Left ventricle myocardium inferior (tissue), 1 donor: ENCODE data around the gene IRF9. TPM values are rescaled to one million over a fixed set of nuclear protein-coding genes. Genes with fewer than 3 reads are reported as not detected.

Source experiments
- DNase-seq: peaks from one replicate; pipeline ENCODE4 v3.0.0-alpha.2; 2020
- H3K27ac ChIP-seq: fragments of 200-600 bp; replicated peaks from 2 replicates; pipeline ENCODE4 v1.8.0; 2021
- H3K27me3 ChIP-seq: fragments of 200-600 bp; 2 replicates; pipeline ENCODE4 v1.8.0; 2021; ENCODE audit warnings: low read depth
- H3K36me3 ChIP-seq: fragments of 200-600 bp; 2 replicates; pipeline ENCODE4 v1.8.0; 2021
- H3K4me1 ChIP-seq: fragments of 200-600 bp; 2 replicates; pipeline ENCODE4 v1.8.0; 2021
- H3K4me3 ChIP-seq: fragments of 200-600 bp; 2 replicates; pipeline ENCODE4 v1.8.0; 2021; ENCODE audit warnings: mild to moderate bottlenecking, moderate library complexity
- H3K9me3 ChIP-seq: fragments of 200-600 bp; replicated peaks from 2 replicates; pipeline ENCODE4 v1.8.0; 2021
- CTCF ChIP-seq: fragments of 200-600 bp; IDR thresholded peaks from 2 replicates; pipeline ENCODE4 v1.8.0; 2021; ENCODE audit warnings: antibody characterized with exemption, mild to moderate bottlenecking, borderline replicate concordance
- intact Hi-C: fragments of 100-400 bp; cut with micrococcal nuclease; formaldehyde crosslinking; loops from one replicate; pipeline ENCODE4 v1.11.0; 2022
- total RNA-seq: library from RNA; stranded (reverse); fragmentation: NEBNext Ultra II Directional; extraction: Animal tissue kit (Norgen Biotek cat#: 25700); gene quantifications from one replicate; pipeline ENCODE4 v1.2.1, GENCODE V29; 2021
- donor health status: DM: no; HTN: yes; CAD: no; lungs with severe emphysema.

Gene IRF9
- total RNA-seq, 1 donor from 2014 or later = 24.0 TPM

GRCh38 chr14:24146978-24147760 is 13.9 kb upstream of the IRF9 start, which contains the start of gene RNF31:
RNF31 (plus strand) TSS chr14:24147498; CDS start chr14:24147699, 201 bp downstream.
- no peak for TF ChIP-seq CTCF
- intact Hi-C loops = no loop called here
- peaks cover 51% of the 10 kb centered on the region for H3K36me3 ChIP-seq
- H3K9me3 ChIP-seq = no peaks in the 10 kb centered on the region
- H3K4me1 ChIP-seq = peaks cover 56% of the 10 kb centered on the region
- H3K27ac ChIP-seq = peak within 1 kb of the TSS; percentile 98
- DNase-seq = peak; percentile 99
- H3K27me3 ChIP-seq = no peaks in the 10 kb centered on the region
- peak within 1 kb of the TSS; percentile 99 for H3K4me3 ChIP-seq

DNA sequence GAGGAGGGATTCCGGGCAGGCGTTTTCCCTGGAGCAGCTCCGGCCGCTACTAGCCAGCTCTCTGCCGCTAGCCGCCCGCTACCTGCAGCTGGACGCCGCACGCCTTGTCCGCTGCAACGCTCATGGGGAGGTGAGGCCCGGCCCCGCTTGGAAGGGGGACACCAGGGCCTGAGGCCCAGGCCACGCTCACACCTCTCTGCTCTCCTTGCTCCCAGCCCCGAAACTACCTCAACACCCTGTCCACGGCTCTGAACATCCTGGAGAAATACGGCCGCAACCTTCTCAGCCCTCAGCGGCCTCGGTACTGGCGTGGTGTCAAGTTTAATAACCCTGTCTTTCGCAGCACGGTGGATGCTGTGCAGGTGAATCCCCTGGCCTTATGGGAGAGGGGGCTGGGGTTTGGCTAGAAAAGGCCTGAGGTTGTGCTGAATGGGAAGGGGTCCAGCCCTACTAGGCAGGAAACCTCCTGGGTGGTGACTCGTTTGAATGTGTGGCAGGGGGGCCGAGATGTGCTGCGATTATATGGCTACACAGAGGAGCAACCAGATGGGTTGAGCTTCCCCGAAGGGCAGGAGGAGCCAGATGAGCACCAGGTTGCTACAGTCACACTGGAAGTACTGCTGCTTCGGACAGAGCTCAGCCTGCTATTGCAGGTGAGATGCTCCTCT is 13.2 kb upstream of the IRF9 start:
- Histone ChIP-seq H3K27me3 (no peaks in the 10 kb centered on the region), H3K4me3 (peak overlapping the region; percentile 99), H3K27ac (peak overlapping the region; percentile 98), H3K36me3 (peaks cover 59% of the 10 kb centered on the region), H3K4me1 (peaks cover 52% of the 10 kb centered on the region), H3K9me3 (no peaks in the 10 kb centered on the region)
- no peak for TF ChIP-seq CTCF
- DNase-seq = no peak
- intact Hi-C loops = no loop called here

DNA sequence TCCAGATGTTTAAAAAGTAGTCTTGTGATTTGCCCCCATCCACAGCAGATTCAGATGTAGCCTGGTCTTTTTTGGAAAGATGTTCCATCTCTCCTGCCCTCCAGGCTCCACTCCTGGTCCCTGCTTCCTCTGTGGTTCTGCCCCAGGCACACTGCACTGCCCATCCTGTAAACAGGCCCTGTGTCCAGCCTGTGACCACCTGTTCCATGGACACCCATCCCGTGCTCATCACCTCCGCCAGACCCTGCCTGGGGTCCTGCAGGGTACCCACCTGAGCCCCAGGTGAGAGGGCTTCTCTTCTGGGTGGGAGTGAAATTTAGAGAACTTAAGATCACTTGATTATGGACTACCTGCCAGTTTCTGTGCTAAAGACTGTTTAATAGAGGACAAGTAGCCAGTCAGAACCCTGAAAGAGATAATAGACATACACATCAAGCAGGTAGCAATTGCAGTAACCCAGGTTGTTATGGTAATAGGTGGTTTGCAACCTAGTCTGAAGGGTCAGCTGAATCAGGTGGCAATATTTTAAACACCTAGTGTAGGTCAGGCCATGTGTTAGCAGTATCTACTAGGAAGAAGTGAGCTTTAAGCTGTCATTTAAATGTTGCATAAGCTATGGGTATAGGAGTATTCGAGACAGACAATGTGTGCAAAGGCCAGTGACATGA is 11.6 kb upstream of the IRF9 start:
- intact Hi-C loops = no loop called here
- Histone ChIP-seq H3K36me3 (peaks cover 60% of the 10 kb centered on the region), H3K4me1 (peaks cover 49% of the 10 kb centered on the region), H3K4me3 (no peak overlapping the region), H3K27me3 (no peaks in the 10 kb centered on the region), H3K9me3 (no peaks in the 10 kb centered on the region), H3K27ac (no peak overlapping the region)
- no peak for TF ChIP-seq CTCF
- DNase-seq = no peak

- TF ChIP-seq CTCF = no peak
- peaks cover 66% of the 10 kb centered on the region for H3K36me3 ChIP-seq
- intact Hi-C loops = no loop called here
- H3K27ac ChIP-seq = no peak overlapping the region
- H3K9me3 ChIP-seq = no peaks in the 10 kb centered on the region
- no peak for DNase-seq
- H3K4me1 ChIP-seq = peaks cover 46% of the 10 kb centered on the region
- no peak overlapping the region for H3K4me3 ChIP-seq
- H3K27me3 ChIP-seq = no peaks in the 10 kb centered on the region
Observed at GRCh38 chr14:24150061-24150460, 11.0 kb upstream of the IRF9 start.

GRCh38 chr14:24150567-24150966 is 10.5 kb upstream of the IRF9 start:
- no peak overlapping the region for H3K27ac ChIP-seq
- H3K27me3 ChIP-seq = no peaks in the 10 kb centered on the region
- intact Hi-C loops = no loop called here
- H3K9me3 ChIP-seq = no peaks in the 10 kb centered on the region
- no peak for DNase-seq
- no peak overlapping the region for H3K4me3 ChIP-seq
- no peak for TF ChIP-seq CTCF
- H3K4me1 ChIP-seq = peaks cover 41% of the 10 kb centered on the region
- peaks cover 71% of the 10 kb centered on the region for H3K36me3 ChIP-seq
